ENCODE measurements around the gene MRPS26. TPM values are rescaled to one million over a fixed set of nuclear protein-coding genes. Genes with fewer than 3 reads are reported as not detected.

Gene MRPS26
- total RNA-seq, 1 experiment from 2014 or later, result 84.3 TPM

DNA sequence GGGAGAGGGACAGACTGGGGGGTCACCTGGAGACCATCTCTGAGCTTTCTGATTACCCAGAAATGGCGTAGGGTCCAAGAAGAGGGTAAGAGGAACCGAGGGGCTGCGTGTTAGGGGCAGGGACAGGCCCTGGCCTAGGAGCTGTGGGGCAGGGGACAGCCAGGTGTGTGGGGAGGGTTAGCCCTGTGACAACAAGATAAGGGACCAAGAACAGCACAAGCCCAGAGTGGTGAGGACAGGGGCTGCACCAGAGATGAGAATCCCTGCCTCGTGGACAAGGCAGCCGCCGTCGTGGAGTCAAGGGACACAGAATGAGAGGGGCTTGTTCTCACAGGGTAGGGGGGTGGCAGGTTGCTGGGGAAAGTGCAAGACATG, 39.1 kb downstream of the MRPS26 start:
- no peak overlapping the region for H3K4me2 ChIP-seq (ENCODE audit: low read length)
- DNase-seq (ENCODE audit: low read depth, low spot score), result no peak
- H3K9ac ChIP-seq (ENCODE audit: low read length), result no peak overlapping the region
- no peak overlapping the region for H2AFZ ChIP-seq (ENCODE audit: low read depth, low read length, poor library complexity, severe bottlenecking)
- no peak for ATAC-seq
- no peaks in the 10 kb centered on the region for H4K20me1 ChIP-seq (ENCODE audit: insufficient read depth)
- no TSS peak for BruUV-seq (replicated peaks)
- ChIA-PET CTCF (no interaction called here), RAD21 (ENCODE audit: low non-redundant PET in 1 of 2, low total read pairs in 2 of 2, uncharacterized antibody in 2 of 2, unreplicated experiment in 2 of 2) (no interaction called here), POLR2A (no interaction called here)
- no peak overlapping the region for H3K4me3 ChIP-seq (replicated peaks in 1 of 2; ENCODE audit: low read depth in 1 of 2, low read length in 2 of 2)
- no peaks in the 10 kb centered on the region for H3K9me3 ChIP-seq (ENCODE audit: control insufficient read depth in 1 of 2, insufficient read depth in 1 of 2, low read depth in 1 of 2, low read length in 2 of 2)
- TF ChIP-seq EZH2 (IDR thresholded peaks at IDR 0.05) (no peak), POLR2A (IDR thresholded peaks at IDR 0.05; ENCODE audit: borderline replicate concordance, extremely low read depth, insufficient read depth, insufficient read length) (no peak), ELF1 (IDR thresholded peaks at IDR 0.05; ENCODE audit: borderline replicate concordance, low read depth) (no peak)
- peaks cover 0 to 7% of the 10 kb centered on the region in 2 experiments; a peak in 2 of 4 replicates for H3K4me1 ChIP-seq (ENCODE audit: control insufficient read depth in 1 of 2, insufficient read depth in 2 of 2, low read length in 2 of 2)
- no peaks in the 10 kb centered on the region for H3K79me2 ChIP-seq (ENCODE audit: insufficient read depth, low read length)
- intact Hi-C loops (cut with micrococcal nuclease), result no loop called here
- H3K27ac ChIP-seq (ENCODE audit: low read depth, low read length), result no peak overlapping the region
- H3K27me3 ChIP-seq (ENCODE audit: insufficient read depth, low read length), result no peaks in the 10 kb centered on the region
- H3K9me2 ChIP-seq (ENCODE audit: insufficient read depth), result no peaks in the 10 kb centered on the region
- H3K36me3 ChIP-seq (ENCODE audit: control insufficient read depth in 1 of 2, insufficient read depth in 2 of 2, low read length in 2 of 2), result no peaks in the 10 kb centered on the region

DNA sequence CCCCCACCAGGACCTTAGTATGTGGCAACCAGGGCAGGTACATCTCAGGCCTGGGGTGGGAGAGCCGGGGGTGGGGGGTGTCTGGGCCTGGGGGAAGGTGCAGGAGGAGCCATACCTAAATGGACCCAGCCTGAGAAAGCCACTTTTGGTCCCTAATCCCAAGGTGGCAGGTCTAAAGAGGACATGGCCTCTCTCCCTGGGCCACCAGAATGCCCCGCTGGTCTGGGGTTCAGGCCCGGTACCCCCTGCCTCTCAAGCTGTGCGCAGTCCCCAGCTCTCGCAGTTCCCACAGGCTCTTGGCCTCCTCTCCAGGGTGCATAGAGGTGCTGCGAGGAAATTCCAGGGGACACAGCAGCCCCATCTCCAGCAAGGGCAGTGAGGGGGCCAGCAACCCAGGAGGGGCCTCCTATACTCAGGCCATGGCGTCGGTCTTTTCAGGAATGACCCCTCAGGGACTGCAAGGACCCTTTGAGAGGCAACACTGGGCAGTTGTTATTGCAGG, 39.8 kb downstream of the MRPS26 start:
- no peaks in the 10 kb centered on the region for H4K20me1 ChIP-seq (ENCODE audit: insufficient read depth)
- RAD21 ChIA-PET (ENCODE audit: low non-redundant PET in 1 of 2, low total read pairs in 2 of 2, uncharacterized antibody in 2 of 2, unreplicated experiment in 2 of 2), result no interaction called here
- CTCF ChIA-PET, result interaction anchor here (0.6 kb wide), 1 partner anchor 32 kb away, joined by 3 read pairs; no protein-coding TSS in a partner anchor
- H3K9ac ChIP-seq (ENCODE audit: low read length), result no peak overlapping the region
- H3K4me3 ChIP-seq (replicated peaks in 1 of 2; ENCODE audit: low read depth in 1 of 2, low read length in 2 of 2), result no peak overlapping the region
- POLR2A ChIA-PET, result no interaction called here
- H3K27ac ChIP-seq (ENCODE audit: low read depth, low read length), result no peak overlapping the region
- H3K27me3 ChIP-seq (ENCODE audit: insufficient read depth, low read length), result no peaks in the 10 kb centered on the region
- no peak overlapping the region for H2AFZ ChIP-seq (ENCODE audit: low read depth, low read length, poor library complexity, severe bottlenecking)
- no peaks in the 10 kb centered on the region for H3K9me3 ChIP-seq (ENCODE audit: control insufficient read depth in 1 of 2, insufficient read depth in 1 of 2, low read depth in 1 of 2, low read length in 2 of 2)
- no peaks in the 10 kb centered on the region for H3K36me3 ChIP-seq (ENCODE audit: control insufficient read depth in 1 of 2, insufficient read depth in 2 of 2, low read length in 2 of 2)
- intact Hi-C loops (cut with micrococcal nuclease), result no loop called here
- no peak overlapping the region for H3K4me2 ChIP-seq (ENCODE audit: low read length)
- H3K79me2 ChIP-seq (ENCODE audit: insufficient read depth, low read length), result no peaks in the 10 kb centered on the region
- DNase-seq (ENCODE audit: low read depth, low spot score) (no peak), ATAC-seq (no peak)
- H3K9me2 ChIP-seq (ENCODE audit: insufficient read depth), result no peaks in the 10 kb centered on the region
- peaks cover 0 to 7% of the 10 kb centered on the region in 2 experiments; a peak in 2 of 4 replicates for H3K4me1 ChIP-seq (ENCODE audit: control insufficient read depth in 1 of 2, insufficient read depth in 2 of 2, low read length in 2 of 2)
- no TSS peak for BruUV-seq (replicated peaks)
- no peak for TF ChIP-seq CBX3 (IDR thresholded peaks at IDR 0.05; ENCODE audit: low read depth)
- no peak for TF ChIP-seq CEBPB (IDR thresholded peaks at IDR 0.05; ENCODE audit: low read depth)
- no peak for TF ChIP-seq CTCF (IDR thresholded peaks at IDR 0.05 in 2 of 3, conservative IDR thresholded peaks at IDR 0.05 in 1 of 3; ENCODE audit: borderline replicate concordance in 1 of 3, insufficient read depth in 1 of 3, low read depth in 2 of 3, low read length in 2 of 3)
- no peak for TF ChIP-seq ELF1 (IDR thresholded peaks at IDR 0.05; ENCODE audit: borderline replicate concordance, low read depth)
- TF ChIP-seq EZH2phosphoT487 (IDR thresholded peaks at IDR 0.05; ENCODE audit: borderline replicate concordance), result no peak
- no peak for TF ChIP-seq TCF7L2 (IDR thresholded peaks at IDR 0.05; ENCODE audit: borderline replicate concordance, extremely low read depth, insufficient read depth, insufficient read length)
- no peak for TF ChIP-seq POLR2AphosphoS5 (IDR thresholded peaks at IDR 0.05; ENCODE audit: low read depth, low read length)
- TF ChIP-seq POLR2A (IDR thresholded peaks at IDR 0.05; ENCODE audit: borderline replicate concordance, extremely low read depth, insufficient read depth, insufficient read length), result no peak
- TF ChIP-seq SRF (IDR thresholded peaks at IDR 0.05; ENCODE audit: low read depth), result no peak
- TF ChIP-seq ATF3 (IDR thresholded peaks at IDR 0.05), result no peak
- TF ChIP-seq ZBTB33 (IDR thresholded peaks at IDR 0.05; ENCODE audit: extremely low read depth, insufficient replicate concordance, low read length), result no peak
- no peak for TF ChIP-seq EGR1 (IDR thresholded peaks at IDR 0.05; ENCODE audit: low read depth)
- TF ChIP-seq ZNF274 (IDR thresholded peaks at IDR 0.05; ENCODE audit: low read depth, low read length), result no peak

Measured in HCT116 (cell line).